Activated T-helper 1 cell treated with anti-CD3 and anti-CD28 coated beads, Interleukin-12 subunit alpha, Interleukin-12 subunit beta, Interleukin-2, Interleukin-4 antibody, amounts not matched to agents 30 ng/mL and 10 ng/mL and 1 ng/mL, durations not matched to agents 14 hours and 24 hours and 36 hours (primary cell): Measurements from ENCODE around the gene SDHA. TPM values are rescaled to one million over a fixed set of nuclear protein-coding genes. Genes with fewer than 3 reads are reported as not detected.
"Not testable (repeated sequence)": the region's sequence is repeated elsewhere in the genome, so short reads cannot be mapped to it uniquely, and the experiment has no call there.

Experiments used
- DNase-seq: peaks from one replicate; pipeline ENCODE4 v3.0.0; 2021; ENCODE audit warnings: low spot score
- H3K27ac Mint-ChIP-seq: one replicate; pipeline ENCODE4 v1.8.0; 2021; ENCODE audit warnings: mild to moderate bottlenecking, mixed read lengths
- H3K27me3 Mint-ChIP-seq: one replicate; pipeline ENCODE4 v1.8.0; 2022; ENCODE audit warnings: mild to moderate bottlenecking, moderate library complexity, mixed read lengths; ENCODE audit not compliant: insufficient read depth
- H3K36me3 Mint-ChIP-seq: one replicate; pipeline ENCODE4 v1.8.0; 2021; ENCODE audit warnings: low read depth, mixed read lengths
- H3K4me1 Mint-ChIP-seq: one replicate; pipeline ENCODE4 v1.8.0; 2021; ENCODE audit warnings: low read depth, mixed read lengths
- H3K4me3 Mint-ChIP-seq: one replicate; pipeline ENCODE4 v1.8.0; 2021; ENCODE audit warnings: mild to moderate bottlenecking, moderate library complexity, mixed read lengths
- H3K9me3 Mint-ChIP-seq: one replicate; pipeline ENCODE4 v1.8.0; 2021; ENCODE audit warnings: mixed read lengths
- intact Hi-C: fragments of 100-400 bp; cut with micrococcal nuclease; formaldehyde crosslinking; loops from one replicate; pipeline ENCODE4 v1.15.1; 2024
- total RNA-seq: library from RNA; stranded (reverse); gene quantifications from 2 replicates; pipeline ENCODE4 v1.2.3, GENCODE V29; 2022

SDHA gene
- total RNA-seq, 1 donor from 2014 or later, result 135 TPM

GRCh38 chr5:196350-196749 is 21.8 kb upstream of the SDHA start:
- H3K4me1 Mint-ChIP-seq, result peaks cover 5% of the 10 kb centered on the region
- no peaks in the 10 kb centered on the region for H3K36me3 Mint-ChIP-seq
- intact Hi-C loops, result no loop called here
- H3K4me3 Mint-ChIP-seq, result no peak overlapping the region
- H3K27ac Mint-ChIP-seq, result no peak overlapping the region
- H3K9me3 Mint-ChIP-seq, result no peaks in the 10 kb centered on the region
- H3K27me3 Mint-ChIP-seq, result peaks cover 2% of the 10 kb centered on the region
- DNase-seq, result no peak

DNA sequence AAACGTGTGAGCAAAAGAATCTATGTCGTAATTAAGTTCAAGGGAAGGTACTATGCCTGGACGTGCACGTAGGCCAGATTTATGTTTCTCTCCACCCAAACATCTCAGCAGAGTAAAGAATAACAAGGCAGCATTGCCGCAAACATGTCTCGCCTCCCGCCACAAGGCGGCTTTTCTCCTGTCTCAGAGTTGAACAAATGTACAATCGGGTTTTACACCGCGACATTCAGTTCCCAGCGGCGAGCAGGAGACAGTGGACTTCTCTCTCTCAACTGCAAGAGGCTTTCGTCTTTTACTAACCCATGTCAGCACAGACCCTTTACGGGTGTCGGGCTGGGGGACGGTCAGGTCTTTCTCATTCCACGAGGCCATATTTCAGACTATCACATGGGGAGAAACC is 21.1 kb upstream of the SDHA start:
- H3K27me3 Mint-ChIP-seq, H3K36me3 Mint-ChIP-seq, H3K9me3 Mint-ChIP-seq, H3K4me3 Mint-ChIP-seq, DNase-seq, H3K4me1 Mint-ChIP-seq, intact Hi-C loops, H3K27ac Mint-ChIP-seq: not testable (repeated sequence)

DNA sequence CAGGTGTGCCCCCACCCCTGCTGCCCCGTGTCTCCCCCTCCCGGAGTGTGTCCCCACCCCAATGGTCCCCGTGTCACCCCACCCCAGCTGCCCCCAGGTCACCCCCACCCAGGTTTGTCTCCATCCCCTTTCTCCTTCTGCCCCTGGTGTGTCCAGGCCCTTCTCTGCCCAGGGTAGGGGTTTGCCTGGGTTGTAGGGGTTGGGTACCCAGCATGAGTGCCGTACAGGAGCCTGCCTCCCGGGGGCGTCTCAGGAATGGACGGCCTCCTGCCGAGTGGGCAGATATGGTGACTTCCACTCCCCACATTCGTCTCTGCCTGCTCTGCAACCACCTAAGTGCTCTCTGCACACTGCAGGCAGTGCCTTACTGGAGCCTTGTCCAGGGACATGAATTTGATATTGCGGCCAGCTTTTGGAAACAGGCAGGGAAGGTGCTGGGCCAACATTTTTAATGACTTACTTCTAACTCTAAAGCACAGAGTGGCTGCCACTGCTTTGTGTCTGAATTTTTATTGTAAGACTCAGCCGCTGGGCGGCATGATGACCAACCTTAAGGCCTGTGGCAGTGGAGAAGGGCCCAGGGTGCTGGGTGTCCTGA is 20.1 kb upstream of the SDHA start:
- Mint-ChIP-seq H3K9me3 (no peaks in the 10 kb centered on the region), H3K27ac (no peak overlapping the region), H3K36me3 (no peaks in the 10 kb centered on the region), H3K4me3 (no peak overlapping the region), H3K27me3 (peaks cover 2% of the 10 kb centered on the region), H3K4me1 (peaks cover 5% of the 10 kb centered on the region)
- intact Hi-C loops, result no loop called here
- no peak for DNase-seq

DNA sequence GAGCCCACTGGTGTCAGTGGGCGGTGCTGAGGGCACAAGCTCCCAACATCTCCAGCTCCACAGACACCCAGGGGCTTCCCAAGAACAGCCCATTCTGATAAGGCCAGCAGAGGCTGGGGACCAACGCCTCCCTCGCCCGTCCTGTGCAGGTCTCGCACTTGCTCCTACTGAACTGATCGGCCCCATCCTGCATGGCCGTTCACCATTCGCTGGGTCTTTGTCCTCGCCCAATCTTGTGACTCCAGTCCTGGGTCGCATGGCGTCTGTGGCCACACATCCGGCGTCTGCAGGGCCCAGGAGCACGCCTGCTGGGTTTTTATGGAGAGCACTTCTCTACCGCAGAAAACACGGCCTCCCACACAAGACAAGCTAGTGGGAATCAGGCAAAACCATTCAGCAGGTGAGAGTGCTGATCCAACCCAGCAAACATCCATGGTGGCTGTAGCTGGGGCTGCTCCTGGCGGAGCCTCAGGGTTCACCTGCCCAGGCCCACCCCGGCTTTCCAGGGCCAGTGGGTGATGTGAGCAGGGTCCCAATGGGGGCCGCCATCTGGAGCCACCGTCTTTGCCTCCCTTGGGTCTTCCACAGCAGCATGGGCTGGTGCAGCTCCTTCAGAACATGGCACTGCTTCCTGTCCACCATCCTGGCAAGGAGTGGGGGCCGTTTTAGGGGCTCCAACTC is 19.5 kb upstream of the SDHA start:
- no peak for DNase-seq
- no peak overlapping the region for H3K4me3 Mint-ChIP-seq
- peaks cover 5% of the 10 kb centered on the region for H3K4me1 Mint-ChIP-seq
- intact Hi-C loops, result no loop called here
- H3K27me3 Mint-ChIP-seq, result peaks cover 2% of the 10 kb centered on the region
- H3K9me3 Mint-ChIP-seq, result no peaks in the 10 kb centered on the region
- peaks cover under 1% of the 10 kb centered on the region for H3K36me3 Mint-ChIP-seq
- no peak overlapping the region for H3K27ac Mint-ChIP-seq

DNA sequence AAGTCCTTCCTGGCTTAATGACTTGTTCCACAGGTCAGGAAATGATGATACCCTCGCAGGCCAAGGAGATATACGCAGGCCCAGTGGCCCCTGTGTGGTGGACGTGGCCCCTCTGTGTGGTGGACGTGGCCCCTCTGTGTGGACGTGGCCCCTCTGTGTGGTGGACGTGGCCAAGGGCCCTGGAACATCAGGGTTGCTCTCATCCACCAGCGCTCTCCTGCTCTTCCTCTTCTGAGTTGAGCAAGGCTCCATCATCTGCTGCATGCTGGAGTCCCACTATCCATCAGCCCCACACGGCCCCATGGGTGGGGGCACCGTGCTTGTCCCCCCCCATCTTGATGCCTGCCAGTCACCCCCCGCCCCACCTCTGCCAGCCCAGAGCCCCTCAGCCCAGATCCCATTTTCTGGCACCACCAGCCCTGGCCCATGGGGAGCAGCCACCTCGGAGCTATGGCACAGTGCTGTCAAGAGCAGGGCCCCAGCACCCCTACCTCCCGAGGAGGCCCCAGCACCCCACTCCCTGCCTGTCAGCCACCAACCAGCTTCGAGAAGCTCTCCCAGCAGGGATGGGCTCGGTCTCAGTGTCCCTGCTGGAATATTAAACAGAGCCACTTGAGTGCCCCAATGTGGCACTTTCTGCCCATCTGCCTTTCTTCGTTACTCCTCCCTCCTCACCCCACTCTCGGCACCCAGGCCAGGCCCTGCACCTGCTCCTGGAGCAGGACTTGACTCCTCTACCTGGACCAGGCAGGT is 18.7 kb upstream of the SDHA start:
- no peak for DNase-seq
- Mint-ChIP-seq H3K27ac (no peak overlapping the region), H3K4me1 (peaks cover 5% of the 10 kb centered on the region), H3K27me3 (peaks cover 2% of the 10 kb centered on the region), H3K36me3 (peaks cover 3% of the 10 kb centered on the region), H3K4me3 (no peak overlapping the region), H3K9me3 (no peaks in the 10 kb centered on the region)
- intact Hi-C loops, result no loop called here

GRCh38 chr5:199950-200645 is 18.0 kb upstream of the SDHA start:
- intact Hi-C loops, result no loop called here

GRCh38 chr5:200985-201384 is 17.1 kb upstream of the SDHA start:
- H3K27ac Mint-ChIP-seq, result no peak overlapping the region
- H3K36me3 Mint-ChIP-seq, result peaks cover 15% of the 10 kb centered on the region
- no peaks in the 10 kb centered on the region for H3K27me3 Mint-ChIP-seq
- H3K4me3 Mint-ChIP-seq, result no peak overlapping the region
- H3K4me1 Mint-ChIP-seq, result no peaks in the 10 kb centered on the region
- H3K9me3 Mint-ChIP-seq, result no peaks in the 10 kb centered on the region
- no peak for DNase-seq
- intact Hi-C loops, result no loop called here

More at GRCh38 chr5:199950-200645, 18.0 kb upstream of the SDHA start:
- no peak for DNase-seq
- Mint-ChIP-seq H3K27me3 (peaks cover 2% of the 10 kb centered on the region), H3K4me1 (peaks cover 5% of the 10 kb centered on the region), H3K4me3 (no peak overlapping the region), H3K27ac (no peak overlapping the region), H3K9me3 (no peaks in the 10 kb centered on the region), H3K36me3 (peaks cover 10% of the 10 kb centered on the region)

- no peak overlapping the region for H3K4me3 Mint-ChIP-seq
- H3K4me1 Mint-ChIP-seq, result no peaks in the 10 kb centered on the region
- no peak for DNase-seq
- H3K27ac Mint-ChIP-seq, result no peak overlapping the region
- H3K36me3 Mint-ChIP-seq, result peaks cover 15% of the 10 kb centered on the region
- intact Hi-C loops, result no loop called here
- H3K27me3 Mint-ChIP-seq, result no peaks in the 10 kb centered on the region
- H3K9me3 Mint-ChIP-seq, result no peaks in the 10 kb centered on the region
Measured at GRCh38 chr5:201672-202071, 16.4 kb upstream of the SDHA start.

- H3K27me3 Mint-ChIP-seq, result no peaks in the 10 kb centered on the region
- DNase-seq, result no peak
- H3K9me3 Mint-ChIP-seq, result no peaks in the 10 kb centered on the region
- peaks cover 6% of the 10 kb centered on the region for H3K4me1 Mint-ChIP-seq
- intact Hi-C loops, result no loop called here
- no peak overlapping the region for H3K4me3 Mint-ChIP-seq
- no peak overlapping the region for H3K27ac Mint-ChIP-seq
- peaks cover 24% of the 10 kb centered on the region for H3K36me3 Mint-ChIP-seq
Measured at GRCh38 chr5:203246-203930, 14.7 kb upstream of the SDHA start.

- intact Hi-C loops, result no loop called here
- Mint-ChIP-seq H3K4me1 (peaks cover 6% of the 10 kb centered on the region), H3K9me3 (no peaks in the 10 kb centered on the region), H3K36me3 (peaks cover 24% of the 10 kb centered on the region), H3K27ac (no peak overlapping the region), H3K4me3 (no peak overlapping the region), H3K27me3 (no peaks in the 10 kb centered on the region)
- no peak for DNase-seq
Measured at GRCh38 chr5:204001-204400, 14.1 kb upstream of the SDHA start.

DNA sequence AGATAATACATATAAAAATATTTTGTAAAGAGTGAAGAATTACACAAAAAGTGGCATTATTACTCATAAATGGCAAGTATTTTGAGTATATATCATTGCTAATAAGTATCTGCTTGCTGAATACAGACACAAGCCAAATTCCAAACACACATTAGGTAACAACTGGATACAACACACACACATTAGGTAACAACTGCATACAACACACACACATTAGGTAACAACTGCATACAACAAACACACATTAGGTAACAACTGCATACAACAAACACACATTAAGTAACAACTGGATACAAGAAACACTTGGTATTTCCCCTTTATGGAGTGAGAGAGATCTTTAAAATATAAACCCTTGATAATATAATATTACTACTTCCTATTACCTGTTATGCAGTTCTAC is 13.7 kb upstream of the SDHA start:
- peaks cover 24% of the 10 kb centered on the region for H3K36me3 Mint-ChIP-seq
- peaks cover 7% of the 10 kb centered on the region for H3K4me1 Mint-ChIP-seq
- peak overlapping the region; percentile 49 for H3K27ac Mint-ChIP-seq
- H3K4me3 Mint-ChIP-seq, result no peak overlapping the region
- no peaks in the 10 kb centered on the region for H3K9me3 Mint-ChIP-seq
- intact Hi-C loops, result no loop called here
- no peaks in the 10 kb centered on the region for H3K27me3 Mint-ChIP-seq
- no peak for DNase-seq

DNA sequence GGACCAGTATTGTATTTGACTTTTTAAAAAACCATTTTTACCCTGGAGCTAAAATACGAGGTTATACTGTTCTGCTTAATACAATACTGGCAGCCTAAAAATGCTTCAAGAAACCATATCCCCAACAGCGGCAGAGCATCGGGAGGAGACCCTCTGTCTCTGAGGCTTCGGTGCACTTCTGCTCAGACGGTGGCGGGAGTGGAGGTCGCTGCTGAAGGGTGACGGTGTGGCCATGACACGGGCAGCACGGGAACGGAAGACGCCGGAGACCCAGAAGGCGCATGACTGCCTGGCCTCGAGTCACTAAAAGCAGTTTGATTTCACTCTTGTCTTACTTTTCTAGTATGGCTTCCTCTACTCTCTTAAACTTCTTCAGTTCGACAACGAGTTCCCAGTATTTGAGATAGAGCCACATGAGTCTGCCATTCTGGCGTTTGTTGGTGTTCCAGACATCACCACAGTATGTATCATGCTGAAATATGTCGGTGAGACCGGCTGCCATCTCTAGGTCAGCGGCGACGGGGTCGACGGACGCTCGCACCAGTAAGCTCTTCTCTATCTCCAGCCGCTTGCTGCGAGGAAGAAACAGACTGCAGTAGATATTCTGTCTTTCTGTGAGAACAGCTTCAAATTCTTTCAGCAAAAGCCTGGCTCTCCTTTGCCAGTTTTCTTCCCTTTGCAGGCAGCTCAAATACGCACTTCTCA is 13.0 kb upstream of the SDHA start:
- H3K27ac Mint-ChIP-seq, result no peak overlapping the region
- peaks cover 24% of the 10 kb centered on the region for H3K36me3 Mint-ChIP-seq
- intact Hi-C loops, result no loop called here
- no peak overlapping the region for H3K4me3 Mint-ChIP-seq
- H3K9me3 Mint-ChIP-seq, result no peaks in the 10 kb centered on the region
- H3K4me1 Mint-ChIP-seq, result peaks cover 12% of the 10 kb centered on the region
- DNase-seq, result no peak
- H3K27me3 Mint-ChIP-seq, result no peaks in the 10 kb centered on the region
